ENCODE measurements around the gene MUC2. TPM values are rescaled to one million over a fixed set of nuclear protein-coding genes. Genes with fewer than 3 reads are reported as not detected.

MUC2 gene
- total and polyA plus RNA-seq, 2 donors (not counting 1 experiment from before 2014, with no cell fraction given): not detected

GRCh38 chr11:1112351-1113191 is 37.9 kb downstream of the MUC2 start:
- intact Hi-C loops (cut with micrococcal nuclease): no loop called here
- Mint-ChIP-seq H3K27me3 (no peaks in the 10 kb centered on the region), H3K4me3 (no peak overlapping the region), H3K27ac (no peak overlapping the region), H3K4me1 (peaks cover 3% of the 10 kb centered on the region), H3K9me3 (ENCODE audit: insufficient read depth) (no peaks in the 10 kb centered on the region)
- Histone ChIP-seq H2AFZ (ENCODE audit: insufficient read depth, low read depth, low read length, poor library complexity, severe bottlenecking) (no peak overlapping the region), H3K79me2 (ENCODE audit: control insufficient read depth, insufficient read depth, low read length) (no peaks in the 10 kb centered on the region), H3K27me3 (replicated peaks in 1 of 4; ENCODE audit: control extremely low read depth in 1 of 4, control insufficient read depth in 3 of 4, insufficient read depth in 4 of 4, low read length in 3 of 4) (no peaks in the 10 kb centered on the region), H3K9ac (ENCODE audit: low read length) (no peak overlapping the region), H3K27ac (ENCODE audit: low read length in 2 of 2) (no peak overlapping the region), H4K20me1 (ENCODE audit: control insufficient read depth, insufficient read depth, low read length, poor library complexity, severe bottlenecking) (no peaks in the 10 kb centered on the region), H3K4me1 (ENCODE audit: control insufficient read depth in 2 of 2, insufficient read depth in 2 of 2, low read length in 2 of 2) (no peaks in the 10 kb centered on the region), H3K9me3 (ENCODE audit: control extremely low read depth in 1 of 3, control insufficient read depth in 2 of 3, insufficient read depth in 1 of 3, low read length in 2 of 3) (peaks cover 0 to 11% (median 0%) of the 10 kb centered on the region in 3 donors), H3K4me2 (replicated peaks; ENCODE audit: low read depth, low read length, poor library complexity, severe bottlenecking) (no peak overlapping the region), H3K36me3 (replicated peaks in 1 of 2; ENCODE audit: control extremely low read depth in 1 of 2, control insufficient read depth in 1 of 2, extremely low read depth in 1 of 2, insufficient read depth in 2 of 2, low read length in 1 of 2) (no peaks in the 10 kb centered on the region), H3K4me3 (ENCODE audit: control extremely low read depth in 1 of 5, extremely low read depth in 1 of 5, insufficient read depth in 1 of 5, low read depth in 2 of 5, low read length in 4 of 5) (no peak overlapping the region)
- no peak for TF ChIP-seq CTCF (IDR thresholded peaks at IDR 0.05)
- no peak for TF ChIP-seq EZH2 (IDR thresholded peaks at IDR 0.05; ENCODE audit: borderline replicate concordance, insufficient read depth, low read depth, low read length, poor library complexity, severe bottlenecking)
- WGBS (ENCODE audit: insufficient coverage): 96% methylated on average over 11 of the region's 14 CpGs
- POLR2A ChIA-PET: interaction anchor here (0.5 kb wide), 1 partner anchor 603 kb away, joined by 4 read pairs; no protein-coding TSS in a partner anchor
- ATAC-seq (ENCODE audit: low read depth) (no peak), DNase-seq (no peak)
- CTCF ChIA-PET: no interaction called here
